ENCODE results near the gene EIF3I. TPM values are rescaled to one million over a fixed set of nuclear protein-coding genes. Genes with fewer than 3 reads are reported as not detected.

EIF3I gene
- total RNA-seq, 1 experiment from 2014 or later, result 222 TPM

- no peak for DNase-seq
- peak within 1 kb of the TSS in 2 of 3 experiments; percentile 44 to 57; a peak in 2 of 7 replicates for H3K27ac Mint-ChIP-seq
- no peaks in the 10 kb centered on the region; the same call in 1 of the 2 replicates for H3K27me3 ChIP-seq (ENCODE audit: insufficient read depth, low read length)
- H3K4me1 Mint-ChIP-seq, result peaks cover 8 to 11% of the 10 kb centered on the region in 2 experiments
- H3K36me3 Mint-ChIP-seq (ENCODE audit: insufficient read depth in 1 of 3, low read depth in 3 of 3), result peaks cover 0 to 14% (median 11%) of the 10 kb centered on the region in 3 experiments; a peak in 5 of 7 replicates
- H3K14ac ChIP-seq (ENCODE audit: insufficient read depth, low read length), result no peak within 1 kb of the TSS
- no peaks in the 10 kb centered on the region for H3K79me1 ChIP-seq (ENCODE audit: insufficient read depth, low read depth, low read length, poor library complexity, severe bottlenecking)
- H2BK120ac ChIP-seq (ENCODE audit: low read depth, low read length, poor library complexity, severe bottlenecking), result no peak within 1 kb of the TSS
- no peak within 1 kb of the TSS for H2BK5ac ChIP-seq (ENCODE audit: insufficient read length, low read length)
- WGBS (ENCODE audit: extremely low coverage, insufficient read length, low lambda C conversion rate), result no CpG with 5 or more reads among the region's 5 CpGs
- H3K4ac ChIP-seq (ENCODE audit: low read depth, low read length), result no peak within 1 kb of the TSS
- peaks cover 12% of the 10 kb centered on the region for H3K27me3 Mint-ChIP-seq (ENCODE audit: low read depth)
- no peak within 1 kb of the TSS for H2BK20ac ChIP-seq (ENCODE audit: low read depth, low read length, poor library complexity, severe bottlenecking)
- H4K91ac ChIP-seq (ENCODE audit: insufficient read length, low read depth, low read length), result no peak within 1 kb of the TSS
- H2BK12ac ChIP-seq (ENCODE audit: insufficient read length, low read depth, low read length), result no peak within 1 kb of the TSS
- peaks cover 10% of the 10 kb centered on the region for H3K23me2 ChIP-seq (ENCODE audit: insufficient read length, low read depth, low read length, poor library complexity, severe bottlenecking)
- no peaks in the 10 kb centered on the region for H3K9me3 Mint-ChIP-seq
- peaks cover 4% of the 10 kb centered on the region; the same call in 1 of the 2 replicates for H3K4me1 ChIP-seq (ENCODE audit: insufficient read depth, low read length)
- no peak within 1 kb of the TSS for H3K9ac ChIP-seq (ENCODE audit: extremely low read depth, insufficient read length, low read length)
- H3T11ph ChIP-seq (ENCODE audit: low read length), result no peak within 1 kb of the TSS
- H3K18ac ChIP-seq (ENCODE audit: insufficient read length, low read depth, low read length), result no peak within 1 kb of the TSS
- no peak within 1 kb of the TSS for H4K5ac ChIP-seq (ENCODE audit: insufficient read length, low read depth, low read length)
- no peak within 1 kb of the TSS for H3K23ac ChIP-seq (ENCODE audit: insufficient read length, low read depth, low read length)
- H3K56ac ChIP-seq (ENCODE audit: insufficient read length, low read depth, low read length), result no peak within 1 kb of the TSS
- H3K9me3 ChIP-seq (ENCODE audit: control insufficient read depth, low read depth, low read length), result no peaks in the 10 kb centered on the region
- H2AK5ac ChIP-seq (ENCODE audit: insufficient read length, low read length), result no peak within 1 kb of the TSS
- no peak within 1 kb of the TSS for H3K27ac ChIP-seq (ENCODE audit: insufficient read length, low read depth, low read length)
- H4K20me1 ChIP-seq (ENCODE audit: control insufficient read depth, insufficient read depth, insufficient read length), result no peaks in the 10 kb centered on the region
- peak within 1 kb of the TSS in 1 of 2 experiments; percentile 32; a peak in 1 of 5 replicates for H3K4me3 Mint-ChIP-seq
- H4K8ac ChIP-seq (replicated peaks; ENCODE audit: insufficient read length, low read depth, low read length), result no peak within 1 kb of the TSS
- no peak within 1 kb of the TSS for H2BK15ac ChIP-seq (ENCODE audit: low read depth, low read length)
- H3K79me2 ChIP-seq (ENCODE audit: insufficient read depth, low read length), result no peaks in the 10 kb centered on the region
- no peak within 1 kb of the TSS for H3K4me2 ChIP-seq (ENCODE audit: insufficient read depth, insufficient read length, low read length)
- H2AFZ ChIP-seq (ENCODE audit: low read length), result no peak within 1 kb of the TSS
- no peak for TF ChIP-seq CTCF (conservative IDR thresholded peaks at IDR 0.05)
These were observed 13.3 kb upstream of the EIF3I start, which contains the start of gene DCDC2B for GRCh38 chr1:32208891-32209328. TSS of gene DCDC2B (plus strand) at chr1:32209089. CDS start at chr1:32209094, 5 bp downstream.

Data from H9 (cell line).